Prostate gland (tissue), 2 donors: ENCODE results near the gene SREK1IP1.

ENCODE experiments used
- CTCF ChIP-seq, 4 experiments: fragments of 200-600 bp in 2 of 4; fragments of 450-650 bp in 2 of 4; sonication (generic) in 2 of 4; IDR thresholded peaks; 1 replicate in 3 of 4; 2 replicates in 1 of 4; pipeline ENCODE4 v1.5.1; 2016 to 2019; ENCODE audit warnings: antibody characterized with exemption in 4 of 4, mild to moderate bottlenecking in 2 of 4, moderate library complexity in 2 of 4
- POLR2A ChIP-seq: fragments of 450-650 bp; IDR thresholded peaks from one replicate; pipeline ENCODE4 v1.6.1; 2016; ENCODE audit warnings: antibody characterized with exemption, mild to moderate bottlenecking
- POLR2AphosphoS5 ChIP-seq: sonication (generic); formaldehyde crosslinking; IDR thresholded peaks from one replicate; pipeline ENCODE4 v1.6.1; 2017; ENCODE audit warnings: antibody characterized with exemption

GRCh38 chr5:64678374-64678773, 90.1 kb downstream of the SREK1IP1 start:
- TF ChIP-seq CTCF (IDR thresholded peaks at IDR 0.05): no peak
- TF ChIP-seq POLR2A: no peak
- no peak for TF ChIP-seq POLR2AphosphoS5
